Glutamatergic neuron (in vitro differentiated cells): ENCODE measurements around the gene DQX1. TPM values are rescaled to one million over a fixed set of nuclear protein-coding genes. Genes with fewer than 3 reads are reported as not detected.

Source experiments
- DNase-seq: peaks from one replicate; pipeline ENCODE4 v3.0.0; 2022
- H3K27ac Mint-ChIP-seq: one replicate; pipeline ENCODE4 v1.8.0; 2020; ENCODE audit warnings: mild to moderate bottlenecking, mixed read lengths, inconsistent platforms; ENCODE audit not compliant: unreplicated experiment
- H3K27me3 Mint-ChIP-seq: one replicate; pipeline ENCODE4 v1.8.0; 2020; ENCODE audit warnings: mild to moderate bottlenecking, moderate library complexity, mixed read lengths, inconsistent platforms; ENCODE audit not compliant: unreplicated experiment
- H3K36me3 Mint-ChIP-seq: one replicate; pipeline ENCODE4 v1.8.0; 2020; ENCODE audit warnings: mild to moderate bottlenecking, mixed read lengths, inconsistent platforms; ENCODE audit not compliant: unreplicated experiment
- H3K4me1 Mint-ChIP-seq: one replicate; pipeline ENCODE4 v1.8.0; 2020; ENCODE audit warnings: mild to moderate bottlenecking, low read depth, mixed read lengths, inconsistent platforms; ENCODE audit not compliant: unreplicated experiment
- H3K4me3 Mint-ChIP-seq: one replicate; pipeline ENCODE4 v1.8.0; 2020; ENCODE audit warnings: mild to moderate bottlenecking, mixed read lengths, inconsistent platforms; ENCODE audit not compliant: unreplicated experiment
- H3K9me3 Mint-ChIP-seq: one replicate; pipeline ENCODE4 v1.8.0; 2020; ENCODE audit warnings: mild to moderate bottlenecking, moderate library complexity, mixed read lengths, inconsistent platforms; ENCODE audit not compliant: unreplicated experiment
- CTCF ChIP-seq: fragments of 200-600 bp; sonication (generic); IDR thresholded peaks from one replicate; pipeline ENCODE4 v1.5.0; 2021; ENCODE audit not compliant: partially characterized antibody, unreplicated experiment
- total RNA-seq: library from RNA; stranded (reverse); fragmentation: NEBNext Ultra II Directional; extraction: Animal tissue kit (Norgen Biotek cat#: 25700); gene quantifications from one replicate; pipeline ENCODE4 v1.2.1, GENCODE V29; 2021; ENCODE audit not compliant: unreplicated experiment

The DQX1 gene
- total RNA-seq, 1 donor from 2014 or later = 0.91 TPM

GRCh38 chr2:74504591-74504990, 21.4 kb downstream of the DQX1 start:
- DNase-seq = no peak
- H3K4me1 Mint-ChIP-seq = peaks cover 23% of the 10 kb centered on the region
- H3K27me3 Mint-ChIP-seq = peaks cover 37% of the 10 kb centered on the region
- no peak overlapping the region for H3K27ac Mint-ChIP-seq
- peaks cover 32% of the 10 kb centered on the region for H3K9me3 Mint-ChIP-seq
- peaks cover 8% of the 10 kb centered on the region for H3K36me3 Mint-ChIP-seq
- H3K4me3 Mint-ChIP-seq = peak overlapping the region; percentile 66
- no peak for TF ChIP-seq CTCF

- H3K27ac Mint-ChIP-seq = no peak overlapping the region
- DNase-seq = no peak
- peaks cover 40% of the 10 kb centered on the region for H3K27me3 Mint-ChIP-seq
- H3K4me1 Mint-ChIP-seq = peaks cover 24% of the 10 kb centered on the region
- H3K9me3 Mint-ChIP-seq = peaks cover 29% of the 10 kb centered on the region
- no peak for TF ChIP-seq CTCF
- H3K4me3 Mint-ChIP-seq = peak overlapping the region; percentile 74
- peaks cover 8% of the 10 kb centered on the region for H3K36me3 Mint-ChIP-seq
These were observed 22.2 kb downstream of the DQX1 start for GRCh38 chr2:74503506-74504475.

GRCh38 chr2:74502720-74503505, 23.1 kb downstream of the DQX1 start:
- Mint-ChIP-seq H3K4me3 (peak overlapping the region; percentile 82), H3K27me3 (peaks cover 40% of the 10 kb centered on the region), H3K27ac (no peak overlapping the region), H3K4me1 (peaks cover 19% of the 10 kb centered on the region), H3K36me3 (peaks cover 8% of the 10 kb centered on the region), H3K9me3 (peaks cover 22% of the 10 kb centered on the region)
- TF ChIP-seq CTCF = no peak
- peak; percentile 64 for DNase-seq

- Mint-ChIP-seq H3K4me3 (peak overlapping the region; percentile 82), H3K4me1 (peaks cover 19% of the 10 kb centered on the region), H3K27me3 (peaks cover 38% of the 10 kb centered on the region), H3K9me3 (peaks cover 15% of the 10 kb centered on the region), H3K36me3 (peaks cover 8% of the 10 kb centered on the region), H3K27ac (no peak overlapping the region)
- TF ChIP-seq CTCF = no peak
- no peak for DNase-seq
These were observed 23.8 kb downstream of the DQX1 start for GRCh38 chr2:74502147-74502719.
